ENCODE data around the gene INSM1. TPM values are rescaled to one million over a fixed set of nuclear protein-coding genes. Genes with fewer than 3 reads are reported as not detected.

INSM1 gene
- total RNA-seq, 1 experiment from 2014 or later: 0.07 TPM

DNA sequence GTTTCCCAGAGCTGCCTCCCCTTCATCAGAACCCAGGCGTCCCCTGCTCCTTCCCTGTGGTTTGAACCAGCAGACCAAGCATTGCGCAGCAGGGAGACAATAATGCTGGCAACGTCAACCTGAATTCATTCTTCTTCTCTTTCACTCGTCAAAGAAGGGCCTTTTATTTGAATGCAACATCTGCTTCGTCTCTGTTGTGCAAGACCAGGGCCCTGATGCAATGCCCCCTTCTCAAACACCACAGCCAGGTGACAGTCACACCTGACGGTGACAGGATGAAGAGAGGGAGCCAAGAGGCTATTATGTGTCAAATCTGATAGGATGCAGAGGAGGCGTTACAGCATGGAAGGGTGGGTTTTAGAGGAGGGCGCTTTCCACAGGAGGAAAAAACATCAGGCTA is 8.0 kb downstream of the INSM1 start:
- ATAC-seq (no peak), DNase-seq (ENCODE audit: low read depth, low spot score) (no peak)
- Histone ChIP-seq H3K4me1 (ENCODE audit: control insufficient read depth in 1 of 2, insufficient read depth in 2 of 2, low read length in 2 of 2) (no peaks in the 10 kb centered on the region), H3K9me3 (ENCODE audit: control insufficient read depth in 1 of 2, insufficient read depth in 1 of 2, low read depth in 1 of 2, low read length in 2 of 2) (no peaks in the 10 kb centered on the region), H4K20me1 (ENCODE audit: insufficient read depth) (no peaks in the 10 kb centered on the region), H2AFZ (ENCODE audit: low read depth, low read length, poor library complexity, severe bottlenecking) (no peak overlapping the region), H3K4me2 (ENCODE audit: low read length) (no peak overlapping the region), H3K9ac (ENCODE audit: low read length) (no peak overlapping the region), H3K4me3 (replicated peaks in 1 of 2; ENCODE audit: low read depth in 1 of 2, low read length in 2 of 2) (no peak overlapping the region), H3K36me3 (ENCODE audit: control insufficient read depth in 1 of 2, insufficient read depth in 2 of 2, low read length in 2 of 2) (no peaks in the 10 kb centered on the region), H3K27ac (ENCODE audit: low read depth, low read length) (no peak overlapping the region), H3K27me3 (ENCODE audit: insufficient read depth, low read length) (peaks cover 15% of the 10 kb centered on the region; the same call in 1 of the 2 replicates), H3K79me2 (ENCODE audit: insufficient read depth, low read length) (no peaks in the 10 kb centered on the region), H3K9me2 (ENCODE audit: insufficient read depth) (no peaks in the 10 kb centered on the region)
- BruUV-seq (replicated peaks): no TSS peak
- RAD21 ChIA-PET (ENCODE audit: low non-redundant PET in 1 of 2, low total read pairs in 2 of 2, uncharacterized antibody in 2 of 2, unreplicated experiment in 2 of 2): no interaction called here
- CTCF ChIA-PET: no interaction called here
- no peak for TF ChIP-seq FOSL1 (IDR thresholded peaks at IDR 0.05; ENCODE audit: low read depth)
- no peak for TF ChIP-seq SP1 (IDR thresholded peaks at IDR 0.05; ENCODE audit: low read depth)
- no peak for TF ChIP-seq POLR2A (IDR thresholded peaks at IDR 0.05; ENCODE audit: borderline replicate concordance, extremely low read depth, insufficient read depth, insufficient read length)
- POLR2A ChIA-PET: no interaction called here
- intact Hi-C loops (cut with micrococcal nuclease): no loop called here

DNA sequence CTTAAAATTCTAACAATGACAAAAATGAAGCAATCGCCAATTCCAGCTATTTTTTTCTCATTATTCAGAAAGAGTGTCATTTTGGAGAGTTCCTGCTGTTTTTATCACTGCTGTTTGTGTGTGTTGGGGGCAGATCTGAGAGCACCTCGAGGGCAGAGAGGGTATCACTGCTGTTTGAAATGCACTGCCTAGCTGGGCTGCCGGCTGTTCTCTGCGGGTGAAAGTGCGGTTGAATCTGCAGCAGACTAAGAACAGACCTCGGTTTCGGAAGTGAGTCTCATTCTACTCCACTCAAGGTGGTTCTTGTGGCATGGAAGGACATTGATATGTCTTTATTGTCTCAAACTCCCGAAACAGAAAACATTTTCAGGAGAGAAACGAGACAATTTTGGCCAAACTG is 18.3 kb downstream of the INSM1 start:
- no TSS peak for BruUV-seq (replicated peaks)
- Histone ChIP-seq H3K36me3 (ENCODE audit: control insufficient read depth in 1 of 2, insufficient read depth in 2 of 2, low read length in 2 of 2) (no peaks in the 10 kb centered on the region), H3K27me3 (ENCODE audit: insufficient read depth, low read length) (peaks cover 7% of the 10 kb centered on the region), H4K20me1 (ENCODE audit: insufficient read depth) (no peaks in the 10 kb centered on the region), H3K27ac (ENCODE audit: low read depth, low read length) (no peak overlapping the region), H3K9ac (ENCODE audit: low read length) (no peak overlapping the region), H3K4me3 (replicated peaks in 1 of 2; ENCODE audit: low read depth in 1 of 2, low read length in 2 of 2) (no peak overlapping the region), H2AFZ (ENCODE audit: low read depth, low read length, poor library complexity, severe bottlenecking) (no peak overlapping the region), H3K4me1 (ENCODE audit: control insufficient read depth in 1 of 2, insufficient read depth in 2 of 2, low read length in 2 of 2) (no peaks in the 10 kb centered on the region), H3K9me2 (ENCODE audit: insufficient read depth) (no peaks in the 10 kb centered on the region), H3K79me2 (ENCODE audit: insufficient read depth, low read length) (no peaks in the 10 kb centered on the region), H3K9me3 (ENCODE audit: control insufficient read depth in 1 of 2, insufficient read depth in 1 of 2, low read depth in 1 of 2, low read length in 2 of 2) (no peaks in the 10 kb centered on the region), H3K4me2 (ENCODE audit: low read length) (no peak overlapping the region)
- POLR2A ChIA-PET: no interaction called here
- CTCF ChIA-PET: no interaction called here
- no peak for TF ChIP-seq CBX3 (IDR thresholded peaks at IDR 0.05; ENCODE audit: low read depth)
- no peak for TF ChIP-seq EZH2phosphoT487 (IDR thresholded peaks at IDR 0.05; ENCODE audit: borderline replicate concordance)
- no peak for TF ChIP-seq SIN3A (IDR thresholded peaks at IDR 0.05; ENCODE audit: low read depth)
- TF ChIP-seq EGR1 (IDR thresholded peaks at IDR 0.05; ENCODE audit: low read depth): no peak
- no peak for TF ChIP-seq ELF1 (IDR thresholded peaks at IDR 0.05; ENCODE audit: borderline replicate concordance, low read depth)
- TF ChIP-seq ZFX (IDR thresholded peaks at IDR 0.05): no peak
- TF ChIP-seq, protein P1, sequence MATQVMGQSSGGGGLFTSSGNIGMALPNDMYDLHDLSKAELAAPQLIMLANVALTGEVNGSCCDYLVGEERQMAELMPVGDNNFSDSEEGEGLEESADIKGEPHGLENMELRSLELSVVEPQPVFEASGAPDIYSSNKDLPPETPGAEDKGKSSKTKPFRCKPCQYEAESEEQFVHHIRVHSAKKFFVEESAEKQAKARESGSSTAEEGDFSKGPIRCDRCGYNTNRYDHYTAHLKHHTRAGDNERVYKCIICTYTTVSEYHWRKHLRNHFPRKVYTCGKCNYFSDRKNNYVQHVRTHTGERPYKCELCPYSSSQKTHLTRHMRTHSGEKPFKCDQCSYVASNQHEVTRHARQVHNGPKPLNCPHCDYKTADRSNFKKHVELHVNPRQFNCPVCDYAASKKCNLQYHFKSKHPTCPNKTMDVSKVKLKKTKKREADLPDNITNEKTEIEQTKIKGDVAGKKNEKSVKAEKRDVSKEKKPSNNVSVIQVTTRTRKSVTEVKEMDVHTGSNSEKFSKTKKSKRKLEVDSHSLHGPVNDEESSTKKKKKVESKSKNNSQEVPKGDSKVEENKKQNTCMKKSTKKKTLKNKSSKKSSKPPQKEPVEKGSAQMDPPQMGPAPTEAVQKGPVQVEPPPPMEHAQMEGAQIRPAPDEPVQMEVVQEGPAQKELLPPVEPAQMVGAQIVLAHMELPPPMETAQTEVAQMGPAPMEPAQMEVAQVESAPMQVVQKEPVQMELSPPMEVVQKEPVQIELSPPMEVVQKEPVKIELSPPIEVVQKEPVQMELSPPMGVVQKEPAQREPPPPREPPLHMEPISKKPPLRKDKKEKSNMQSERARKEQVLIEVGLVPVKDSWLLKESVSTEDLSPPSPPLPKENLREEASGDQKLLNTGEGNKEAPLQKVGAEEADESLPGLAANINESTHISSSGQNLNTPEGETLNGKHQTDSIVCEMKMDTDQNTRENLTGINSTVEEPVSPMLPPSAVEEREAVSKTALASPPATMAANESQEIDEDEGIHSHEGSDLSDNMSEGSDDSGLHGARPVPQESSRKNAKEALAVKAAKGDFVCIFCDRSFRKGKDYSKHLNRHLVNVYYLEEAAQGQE (IDR thresholded peaks at IDR 0.05; ENCODE audit: low read depth): no peak
- no peak for TF ChIP-seq POLR2A (IDR thresholded peaks at IDR 0.05; ENCODE audit: borderline replicate concordance, extremely low read depth, insufficient read depth, insufficient read length)
- TF ChIP-seq FOSL1 (IDR thresholded peaks at IDR 0.05; ENCODE audit: low read depth): no peak
- TF ChIP-seq POLR2AphosphoS5 (IDR thresholded peaks at IDR 0.05; ENCODE audit: low read depth, low read length): no peak
- TF ChIP-seq EZH2 (IDR thresholded peaks at IDR 0.05): no peak
- no peak for TF ChIP-seq SRF (IDR thresholded peaks at IDR 0.05; ENCODE audit: low read depth)
- ATAC-seq: no peak
- DNase-seq (ENCODE audit: low read depth, low spot score): no peak
- RAD21 ChIA-PET (ENCODE audit: low non-redundant PET in 1 of 2, low total read pairs in 2 of 2, uncharacterized antibody in 2 of 2, unreplicated experiment in 2 of 2): no interaction called here
- intact Hi-C loops (cut with micrococcal nuclease): no loop called here
